ENCODE data around the gene DPYSL3.

Gene DPYSL3

GRCh38 chr5:147388184-147389108 lies 121.4 kb downstream of the DPYSL3 start:
- no peaks in the 10 kb centered on the region for H3K27me3 ChIP-seq (ENCODE audit: control insufficient read depth in 1 of 2, insufficient read depth in 1 of 2, low read length in 2 of 2)
- no peak overlapping the region for H2AK5ac ChIP-seq (ENCODE audit: low read length, severe bottlenecking)
- H2BK12ac ChIP-seq (ENCODE audit: low read length in 2 of 2): no peak overlapping the region
- no peak overlapping the region for H3K4me3 ChIP-seq (ENCODE audit: insufficient read depth in 1 of 2, low read depth in 1 of 2, low read length in 2 of 2)
- H3K18ac ChIP-seq (ENCODE audit: low read depth in 1 of 2, low read length in 2 of 2): no peak overlapping the region
- no peak overlapping the region for H3K14ac ChIP-seq (ENCODE audit: low read length in 2 of 2)
- H2AFZ ChIP-seq (ENCODE audit: low read depth, low read length): no peak overlapping the region
- H3K4me1 ChIP-seq (ENCODE audit: control insufficient read depth, insufficient read depth, low read depth, low read length): no peaks in the 10 kb centered on the region
- H2BK5ac ChIP-seq (ENCODE audit: low read depth, low read length, poor library complexity, severe bottlenecking): no peak overlapping the region
- 61% methylated on average over 5 of the region's 7 CpGs for WGBS
- no peak overlapping the region for H2BK15ac ChIP-seq (ENCODE audit: low read depth, poor library complexity, severe bottlenecking)
- no peak for DNase-seq
- H3K9me3 ChIP-seq (ENCODE audit: control insufficient read depth, low read length): no peaks in the 10 kb centered on the region
- H2BK120ac ChIP-seq (ENCODE audit: low read depth, low read length): no peak overlapping the region
- H3K27ac ChIP-seq (ENCODE audit: low read length, poor library complexity, severe bottlenecking): no peak overlapping the region
- peaks cover 5 to 9% of the 10 kb centered on the region in 2 experiments for H3K36me3 ChIP-seq (ENCODE audit: control insufficient read depth in 1 of 2, insufficient read depth in 2 of 2, low read depth in 1 of 2, low read length in 2 of 2)
- H3K4me2 ChIP-seq (ENCODE audit: low read length, poor library complexity, severe bottlenecking): no peak overlapping the region
- no peak overlapping the region for H3K9ac ChIP-seq (ENCODE audit: low read length)
- no peak overlapping the region for H4K91ac ChIP-seq (ENCODE audit: low read length)
- H3K4ac ChIP-seq (ENCODE audit: low read depth in 1 of 2, low read length in 2 of 2): no peak overlapping the region
- peaks cover 2% of the 10 kb centered on the region for H3K79me1 ChIP-seq (replicated peaks; ENCODE audit: low read length, poor library complexity, severe bottlenecking)
- peak overlapping the region; percentile 0 for H4K8ac ChIP-seq (ENCODE audit: low read length)
- H3K23ac ChIP-seq (ENCODE audit: low read length in 2 of 2): no peak overlapping the region

DNA sequence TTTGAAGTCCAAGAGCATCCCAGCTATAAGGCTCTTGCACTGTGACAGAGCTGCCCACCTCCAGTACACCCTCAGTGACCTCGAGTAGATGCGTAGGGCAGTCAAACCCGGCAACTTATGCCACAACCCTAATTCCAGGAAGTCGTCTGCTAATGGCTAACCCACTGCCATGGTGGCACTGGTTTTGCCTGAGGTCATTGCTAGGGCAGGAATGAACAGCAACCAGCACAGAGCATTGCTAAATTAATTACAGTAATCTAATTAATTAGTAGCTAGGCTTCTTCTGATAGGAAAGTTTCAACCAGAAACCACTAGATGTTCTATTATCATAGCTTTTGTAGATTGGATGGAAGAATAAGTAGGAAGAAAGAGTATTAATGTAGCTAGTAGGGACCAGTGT lies 122.8 kb downstream of the DPYSL3 start:
- Histone ChIP-seq H3K9ac (ENCODE audit: low read length) (no peak overlapping the region), H2BK12ac (ENCODE audit: low read length in 2 of 2) (no peak overlapping the region), H3K36me3 (ENCODE audit: control insufficient read depth in 1 of 2, insufficient read depth in 2 of 2, low read depth in 1 of 2, low read length in 2 of 2) (peaks cover 0 to 3% of the 10 kb centered on the region in 2 experiments), H3K4ac (ENCODE audit: low read depth in 1 of 2, low read length in 2 of 2) (no peak overlapping the region), H3K9me3 (ENCODE audit: control insufficient read depth, low read length) (no peaks in the 10 kb centered on the region), H3K23ac (ENCODE audit: low read length in 2 of 2) (no peak overlapping the region), H3K79me1 (replicated peaks; ENCODE audit: low read length, poor library complexity, severe bottlenecking) (peaks cover 2% of the 10 kb centered on the region), H3K27me3 (ENCODE audit: control insufficient read depth in 1 of 2, insufficient read depth in 1 of 2, low read length in 2 of 2) (no peaks in the 10 kb centered on the region), H4K91ac (ENCODE audit: low read length) (no peak overlapping the region), H3K14ac (ENCODE audit: low read length in 2 of 2) (no peak overlapping the region), H4K8ac (ENCODE audit: low read length) (no peak overlapping the region), H2BK15ac (ENCODE audit: low read depth, poor library complexity, severe bottlenecking) (no peak overlapping the region), H2BK120ac (ENCODE audit: low read depth, low read length) (no peak overlapping the region), H2AK5ac (ENCODE audit: low read length, severe bottlenecking) (no peak overlapping the region), H2BK5ac (ENCODE audit: low read depth, low read length, poor library complexity, severe bottlenecking) (no peak overlapping the region), H3K27ac (ENCODE audit: low read length, poor library complexity, severe bottlenecking) (no peak overlapping the region), H3K18ac (ENCODE audit: low read depth in 1 of 2, low read length in 2 of 2) (no peak overlapping the region), H3K4me1 (ENCODE audit: control insufficient read depth, insufficient read depth, low read depth, low read length) (no peaks in the 10 kb centered on the region), H3K4me2 (ENCODE audit: low read length, poor library complexity, severe bottlenecking) (no peak overlapping the region), H2AFZ (ENCODE audit: low read depth, low read length) (no peak overlapping the region), H3K4me3 (ENCODE audit: insufficient read depth in 1 of 2, low read depth in 1 of 2, low read length in 2 of 2) (no peak overlapping the region)
- no peak for DNase-seq
- WGBS: 96% methylated on average over 3 of the region's 4 CpGs

GRCh38 chr5:147384346-147385193 lies 125.3 kb downstream of the DPYSL3 start:
- no peak overlapping the region for H4K8ac ChIP-seq (ENCODE audit: low read length)
- no peaks in the 10 kb centered on the region for H3K9me3 ChIP-seq (ENCODE audit: control insufficient read depth, low read length)
- WGBS: 80% methylated on average over 2 of the region's 6 CpGs
- H2BK120ac ChIP-seq (ENCODE audit: low read depth, low read length): no peak overlapping the region
- H3K18ac ChIP-seq (ENCODE audit: low read depth in 1 of 2, low read length in 2 of 2): no peak overlapping the region
- H3K14ac ChIP-seq (ENCODE audit: low read length in 2 of 2): no peak overlapping the region
- no peak overlapping the region for H2BK5ac ChIP-seq (ENCODE audit: low read depth, low read length, poor library complexity, severe bottlenecking)
- DNase-seq: no peak
- H3K9ac ChIP-seq (ENCODE audit: low read length): no peak overlapping the region
- no peak overlapping the region for H3K23ac ChIP-seq (ENCODE audit: low read length in 2 of 2)
- no peak overlapping the region for H2AK5ac ChIP-seq (ENCODE audit: low read length, severe bottlenecking)
- H3K4me1 ChIP-seq (ENCODE audit: control insufficient read depth, insufficient read depth, low read depth, low read length): no peaks in the 10 kb centered on the region
- H3K27ac ChIP-seq (ENCODE audit: low read length, poor library complexity, severe bottlenecking): no peak overlapping the region
- H2AFZ ChIP-seq (ENCODE audit: low read depth, low read length): no peak overlapping the region
- no peaks in the 10 kb centered on the region for H3K27me3 ChIP-seq (ENCODE audit: control insufficient read depth in 1 of 2, insufficient read depth in 1 of 2, low read length in 2 of 2)
- H3K4me2 ChIP-seq (ENCODE audit: low read length, poor library complexity, severe bottlenecking): no peak overlapping the region
- H4K91ac ChIP-seq (ENCODE audit: low read length): no peak overlapping the region
- H2BK12ac ChIP-seq (ENCODE audit: low read length in 2 of 2): no peak overlapping the region
- no peak overlapping the region for H3K4me3 ChIP-seq (ENCODE audit: insufficient read depth in 1 of 2, low read depth in 1 of 2, low read length in 2 of 2)
- no peaks in the 10 kb centered on the region for H3K36me3 ChIP-seq (ENCODE audit: control insufficient read depth in 1 of 2, insufficient read depth in 2 of 2, low read depth in 1 of 2, low read length in 2 of 2)
- H3K79me1 ChIP-seq (replicated peaks; ENCODE audit: low read length, poor library complexity, severe bottlenecking): no peaks in the 10 kb centered on the region
- H3K4ac ChIP-seq (ENCODE audit: low read depth in 1 of 2, low read length in 2 of 2): no peak overlapping the region
- H2BK15ac ChIP-seq (ENCODE audit: low read depth, poor library complexity, severe bottlenecking): no peak overlapping the region

GRCh38 chr5:147382776-147383175 lies 127.1 kb downstream of the DPYSL3 start:
- Histone ChIP-seq H3K4me2 (ENCODE audit: low read length, poor library complexity, severe bottlenecking) (no peak overlapping the region), H3K4me1 (ENCODE audit: control insufficient read depth, insufficient read depth, low read depth, low read length) (no peaks in the 10 kb centered on the region), H3K27me3 (ENCODE audit: control insufficient read depth in 1 of 2, insufficient read depth in 1 of 2, low read length in 2 of 2) (no peaks in the 10 kb centered on the region), H3K36me3 (ENCODE audit: control insufficient read depth in 1 of 2, insufficient read depth in 2 of 2, low read depth in 1 of 2, low read length in 2 of 2) (no peaks in the 10 kb centered on the region), H3K4ac (ENCODE audit: low read depth in 1 of 2, low read length in 2 of 2) (no peak overlapping the region), H3K23ac (ENCODE audit: low read length in 2 of 2) (no peak overlapping the region), H3K18ac (ENCODE audit: low read depth in 1 of 2, low read length in 2 of 2) (no peak overlapping the region), H3K79me1 (replicated peaks; ENCODE audit: low read length, poor library complexity, severe bottlenecking) (no peaks in the 10 kb centered on the region), H3K4me3 (ENCODE audit: insufficient read depth in 1 of 2, low read depth in 1 of 2, low read length in 2 of 2) (peak overlapping the region in 1 of 2 experiments; percentile 66), H2BK120ac (ENCODE audit: low read depth, low read length) (no peak overlapping the region), H2AFZ (ENCODE audit: low read depth, low read length) (no peak overlapping the region), H3K9me3 (ENCODE audit: control insufficient read depth, low read length) (no peaks in the 10 kb centered on the region), H2AK5ac (ENCODE audit: low read length, severe bottlenecking) (no peak overlapping the region), H2BK5ac (ENCODE audit: low read depth, low read length, poor library complexity, severe bottlenecking) (no peak overlapping the region), H4K8ac (ENCODE audit: low read length) (peak overlapping the region; percentile 45), H3K27ac (ENCODE audit: low read length, poor library complexity, severe bottlenecking) (no peak overlapping the region), H3K9ac (ENCODE audit: low read length) (peak overlapping the region; percentile 73), H4K91ac (ENCODE audit: low read length) (peak overlapping the region; percentile 36), H3K14ac (ENCODE audit: low read length in 2 of 2) (no peak overlapping the region), H2BK12ac (ENCODE audit: low read length in 2 of 2) (no peak overlapping the region), H2BK15ac (ENCODE audit: low read depth, poor library complexity, severe bottlenecking) (no peak overlapping the region)
- no peak for DNase-seq
- 78% methylated on average over 4 of the region's 4 CpGs for WGBS
